T-cell (primary cell): ENCODE results near the gene CDKN2C. TPM values are rescaled to one million over a fixed set of nuclear protein-coding genes. Genes with fewer than 3 reads are reported as not detected.
"Not testable (repeated sequence)": the region's sequence is repeated elsewhere in the genome, so short reads cannot be mapped to it uniquely, and the experiment has no call there.

Experiments
- ATAC-seq, 4 experiments: fragments of 200-7000 bp in 3 of 4; fragments of 150-1000 bp in 1 of 4; cut with Tn5 transposase; replicated peaks in 1 of 4; 1 replicate in 3 of 4; 2 replicates in 1 of 4; pipeline ENCODE4 v1.10.0; 2021; ENCODE audit warnings: moderate library complexity in 3 of 4, mild to moderate bottlenecking in 2 of 4, moderate number of reproducible peaks in 1 of 4
- CTCF ChIA-PET, 2 donors: fragments of 300-600 bp; sonication (Branson Sonifier 250); formaldehyde crosslinking; loops; one replicate each; lab custom pipeline; 2022; ENCODE audit warnings: antibody characterized with exemption in 2 of 2; lab: Charles Lee
- POLR2A ChIA-PET, 2 donors: fragments of 300-600 bp; sonication (Branson Sonifier 250); formaldehyde crosslinking; loops; one replicate each; lab custom pipeline; 2022; ENCODE audit warnings: antibody characterized with exemption in 2 of 2; lab: Charles Lee
- DNase-seq, 35 experiments: peaks; one replicate each; pipeline versions ENCODE4 v3.0.0 to v3.0.0-alpha.2; 2013 to 2023
- H3K27ac ChIP-seq: one replicate; pipeline ENCODE4 v1.5.1; 2013; ENCODE audit warnings: low read length
- H3K27me3 ChIP-seq, 2 experiments: replicated peaks in 1 of 2; 1 replicate in 1 of 2; 2 replicates in 1 of 2; pipeline versions ENCODE4 v1.6.1 to v1.7.0; 2013; ENCODE audit warnings: low read length in 1 of 2, mixed read lengths in 1 of 2; ENCODE audit not compliant: control insufficient read depth in 2 of 2, insufficient read depth in 2 of 2; ENCODE audit errors: extremely low read depth in 1 of 2
- H3K36me3 ChIP-seq, 2 donors: 1 replicate in 1 of 2; 2 replicates in 1 of 2; pipeline versions ENCODE4 v1.6.1 to v1.7.0; 2013; ENCODE audit warnings: low read length in 1 of 2; ENCODE audit not compliant: control insufficient read depth in 2 of 2, insufficient read depth in 1 of 2; ENCODE audit errors: extremely low read depth in 1 of 2
- H3K4me1 ChIP-seq, 2 experiments: 1 replicate in 1 of 2; 2 replicates in 1 of 2; pipeline versions ENCODE4 v1.6.1 to v1.7.0; 2013; ENCODE audit warnings: low read length in 2 of 2, mixed read lengths in 1 of 2; ENCODE audit not compliant: insufficient read depth in 2 of 2, control insufficient read depth in 1 of 2; ENCODE audit errors: extremely low read depth in 1 of 2
- H3K4me3 ChIP-seq, 2 donors: 1 replicate in 1 of 2; 2 replicates in 1 of 2; pipeline versions ENCODE4 v1.5.1 to v1.7.0; 2013; ENCODE audit warnings: mild to moderate bottlenecking in 2 of 2, low read length in 1 of 2, moderate library complexity in 1 of 2; ENCODE audit not compliant: control insufficient read depth in 1 of 2; ENCODE audit errors: extremely low read depth in 1 of 2
- H3K9me3 ChIP-seq: 2 replicates; pipeline ENCODE4 v1.7.0; 2013
- H3K27ac Mint-ChIP-seq, 2 donors: one replicate each; pipeline ENCODE4 v1.8.0; 2020 to 2021; ENCODE audit warnings: mild to moderate bottlenecking in 2 of 2, mixed read lengths in 2 of 2
- H3K27me3 Mint-ChIP-seq, 2 donors: one replicate each; pipeline ENCODE4 v1.8.0; 2021 to 2022; ENCODE audit warnings: mixed read lengths in 2 of 2
- H3K36me3 Mint-ChIP-seq: one replicate; pipeline ENCODE4 v1.8.0; 2021; ENCODE audit warnings: mixed read lengths
- H3K4me1 Mint-ChIP-seq, 3 donors: one replicate each; pipeline ENCODE4 v1.8.0; 2020 to 2022; ENCODE audit warnings: mixed read lengths in 3 of 3, mild to moderate bottlenecking in 1 of 3
- H3K4me3 Mint-ChIP-seq, 3 donors: one replicate each; pipeline ENCODE4 v1.8.0; 2020 to 2022; ENCODE audit warnings: mild to moderate bottlenecking in 3 of 3, mixed read lengths in 3 of 3, moderate library complexity in 3 of 3
- H3K9me3 Mint-ChIP-seq, 3 donors: one replicate each; pipeline ENCODE4 v1.8.0; 2020 to 2022; ENCODE audit warnings: mixed read lengths in 3 of 3
- WGBS: methylation state at CpG from one replicate; pipeline ENCODE4 v1.1.5; 2013; ENCODE audit warnings: missing lambda C conversion rate; ENCODE audit not compliant: insufficient coverage; 5-methylcytosine and 5-hydroxymethylcytosine counted together
- total RNA-seq, 35 experiments: library from RNA in 6 of 35; stranded (reverse) in 6 of 35; fragments of 120-200 nt in 1 of 35; gene quantifications; one replicate each; pipeline versions ENCODE4 v1.2.1 to v1.2.4 and lab custom pipeline; 2013 to 2026

Gene CDKN2C
- total RNA-seq, 5 donors from 2014 or later (not counting 1 experiment from before 2014, with no cell fraction given) = 3.2 to 7.1 (median 5.0) TPM

GRCh38 chr1:50930193-50930592 lies 39.9 kb upstream of the CDKN2C start:
- Histone ChIP-seq H3K27me3 (no peaks in the 10 kb centered on the region), H3K4me1 (peaks cover 0 to 3% of the 10 kb centered on the region in 2 experiments), H3K9me3 (no peaks in the 10 kb centered on the region), H3K27ac (no peak overlapping the region), H3K4me3 (no peak overlapping the region), H3K36me3 (peaks cover 0 to 2% of the 10 kb centered on the region in 2 donors)
- no peaks in the 10 kb centered on the region for H3K27me3 Mint-ChIP-seq
- CTCF ChIA-PET = interaction anchor here (0.6 to 3.5 kb wide), 18 partner anchors 8 to 893 kb away, joined by 3 to 62 read pairs (median 4); partner anchors contain the start of genes CDKN2C (in 1 of the 2) and FAF1 (in 1 of the 2)
- ATAC-seq = no peak
- H3K4me1 Mint-ChIP-seq = peaks cover 34 to 42% (median 41%) of the 10 kb centered on the region in 3 donors
- no peaks in the 10 kb centered on the region for H3K9me3 Mint-ChIP-seq
- POLR2A ChIA-PET = interaction anchor here in 1 of 2 donors (0.6 kb wide), 1 partner anchor 427 kb away, joined by 4 read pairs; no protein-coding TSS in a partner anchor
- H3K36me3 Mint-ChIP-seq = peaks cover 17% of the 10 kb centered on the region
- no peak overlapping the region for H3K4me3 Mint-ChIP-seq
- no peak for DNase-seq
- no peak overlapping the region for H3K27ac Mint-ChIP-seq

DNA sequence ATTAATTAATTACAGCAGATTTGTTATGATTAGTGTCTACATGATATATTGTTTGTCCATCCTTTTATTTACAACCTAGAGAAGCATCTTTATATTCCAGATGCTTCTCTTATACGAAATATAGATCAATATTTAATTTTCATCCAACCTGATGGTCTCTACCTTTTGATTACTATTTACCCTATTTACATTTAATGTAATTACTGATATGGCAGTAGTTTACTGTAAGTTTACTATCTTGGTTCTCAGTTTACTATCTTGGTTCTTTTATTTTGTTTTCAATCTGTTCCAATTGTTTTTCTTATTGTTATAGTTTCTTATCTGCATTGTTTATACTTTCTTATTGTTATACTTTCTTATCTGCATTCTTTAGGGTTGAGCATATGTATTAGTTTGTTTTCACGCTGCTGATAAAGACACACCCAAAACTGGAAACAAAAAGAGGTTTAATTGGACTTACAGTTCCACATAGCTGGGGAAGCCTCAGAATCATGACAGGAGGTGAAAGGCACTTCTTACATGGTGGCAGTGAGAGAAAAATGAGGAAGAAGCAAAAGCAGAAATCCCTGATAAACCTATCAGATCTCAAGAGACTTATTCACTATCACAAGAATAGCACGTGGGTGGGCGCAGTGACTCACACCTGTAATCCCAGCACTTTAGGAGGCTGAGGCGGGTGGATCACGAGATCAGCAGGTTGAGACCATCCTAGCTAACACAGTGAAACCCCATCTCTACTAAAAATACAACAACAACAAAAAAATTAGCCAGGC lies 38.9 kb upstream of the CDKN2C start:
- ATAC-seq (no peak), DNase-seq (no peak)
- H3K9me3 ChIP-seq = no peaks in the 10 kb centered on the region
- Mint-ChIP-seq H3K4me1 (peaks cover 34 to 41% (median 41%) of the 10 kb centered on the region in 3 donors), H3K4me3 (no peak overlapping the region), H3K27me3 (no peaks in the 10 kb centered on the region), H3K36me3 (peaks cover 14% of the 10 kb centered on the region), H3K27ac (no peak overlapping the region), H3K9me3 (no peaks in the 10 kb centered on the region)
- POLR2A ChIA-PET = no interaction called here
- 85% methylated on average over 3 of the region's 6 CpGs for WGBS
- H3K4me3 ChIP-seq = no peak overlapping the region
- peaks cover 0 to 3% of the 10 kb centered on the region in 2 experiments for H3K4me1 ChIP-seq
- H3K27me3 ChIP-seq = no peaks in the 10 kb centered on the region
- H3K36me3 ChIP-seq = peaks cover 0 to 2% of the 10 kb centered on the region in 2 donors
- no peak overlapping the region for H3K27ac ChIP-seq
- CTCF ChIA-PET = interaction anchor here in 1 of 2 donors (1.1 to 3.5 kb wide), 3 partner anchors 28 to 259 kb away, joined by 3 to 62 read pairs (median 8); no protein-coding TSS in a partner anchor

- H3K27ac Mint-ChIP-seq = peak overlapping the region in 1 of 2 donors; percentile 1
- not testable (repeated sequence) for ATAC-seq
Measured at GRCh38 chr1:50932043-50932442, 38.0 kb upstream of the CDKN2C start.

DNA sequence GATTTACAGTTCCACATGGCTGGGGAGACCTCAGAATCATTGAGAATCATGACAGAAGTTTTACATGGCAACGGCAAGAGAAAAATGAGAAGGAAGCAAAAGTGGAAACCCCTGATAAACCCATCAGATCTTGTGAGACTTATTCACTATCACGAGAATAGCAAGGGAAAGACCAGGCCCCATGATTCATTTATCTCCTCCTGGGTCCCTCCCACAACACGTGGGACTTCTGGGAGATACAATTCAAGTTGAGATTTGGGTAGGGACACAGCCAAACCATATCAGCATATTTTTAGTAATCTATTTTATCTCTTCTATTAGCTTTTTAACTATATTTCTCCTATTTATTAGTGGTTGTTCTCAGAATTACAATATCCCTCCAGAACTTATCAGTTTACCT lies 36.3 kb upstream of the CDKN2C start:
- H3K27me3 ChIP-seq, H3K4me1 ChIP-seq, H3K27ac ChIP-seq, H3K9me3 ChIP-seq, H3K36me3 Mint-ChIP-seq, ATAC-seq, H3K4me3 ChIP-seq, H3K9me3 Mint-ChIP-seq, H3K27me3 Mint-ChIP-seq, POLR2A ChIA-PET, H3K36me3 ChIP-seq, H3K4me3 Mint-ChIP-seq, DNase-seq, CTCF ChIA-PET: not testable (repeated sequence)
- WGBS = no CpG with 5 or more reads among the region's 3 CpGs
- H3K4me1 Mint-ChIP-seq = peaks cover 53 to 60% (median 55%) of the 10 kb centered on the region in 3 donors
- H3K27ac Mint-ChIP-seq = peak overlapping the region in 1 of 2 donors; percentile 25

More at GRCh38 chr1:50932043-50932442, 38.0 kb upstream of the CDKN2C start:
- H3K27me3 Mint-ChIP-seq, H3K4me3 ChIP-seq, H3K4me1 ChIP-seq, H3K27ac ChIP-seq, H3K4me3 Mint-ChIP-seq, DNase-seq, H3K9me3 Mint-ChIP-seq, POLR2A ChIA-PET, H3K27me3 ChIP-seq, H3K9me3 ChIP-seq, H3K36me3 ChIP-seq: not testable (repeated sequence)
- WGBS = 98% methylated on average over 4 of the region's 4 CpGs
- CTCF ChIA-PET = interaction anchor here (0.6 to 1.1 kb wide), 2 partner anchors 257 to 264 kb away, joined by 3 to 4 read pairs; no protein-coding TSS in a partner anchor
- Mint-ChIP-seq H3K4me1 (peaks cover 41 to 48% (median 43%) of the 10 kb centered on the region in 3 donors), H3K36me3 (peaks cover 10% of the 10 kb centered on the region)

GRCh38 chr1:50934838-50935237 lies 35.2 kb upstream of the CDKN2C start:
- Mint-ChIP-seq H3K27me3 (no peaks in the 10 kb centered on the region), H3K4me3 (no peak overlapping the region), H3K27ac (peak overlapping the region in 1 of 2 donors; percentile 41), H3K9me3 (no peaks in the 10 kb centered on the region), H3K36me3 (peaks cover 6% of the 10 kb centered on the region), H3K4me1 (peaks cover 57 to 65% (median 62%) of the 10 kb centered on the region in 3 donors)
- peaks cover 0 to 4% of the 10 kb centered on the region in 2 experiments for H3K4me1 ChIP-seq
- no peaks in the 10 kb centered on the region for H3K27me3 ChIP-seq
- no peak for DNase-seq
- no peak overlapping the region for H3K27ac ChIP-seq
- ChIA-PET CTCF (no interaction called here), POLR2A (no interaction called here)
- H3K36me3 ChIP-seq = no peaks in the 10 kb centered on the region
- H3K9me3 ChIP-seq = no peaks in the 10 kb centered on the region
- ATAC-seq = no peak
- no peak overlapping the region for H3K4me3 ChIP-seq

- H3K9me3 ChIP-seq, DNase-seq, H3K36me3 Mint-ChIP-seq, H3K27ac ChIP-seq, H3K36me3 ChIP-seq, H3K27me3 Mint-ChIP-seq, H3K9me3 Mint-ChIP-seq, H3K4me3 Mint-ChIP-seq, H3K4me1 ChIP-seq, POLR2A ChIA-PET, ATAC-seq, H3K4me3 ChIP-seq, H3K27ac Mint-ChIP-seq, H3K27me3 ChIP-seq: not testable (repeated sequence)
- CTCF ChIA-PET = interaction anchor here in 1 of 2 donors (1.1 to 1.4 kb wide), 2 partner anchors 10 to 254 kb away, joined by 4 to 5 read pairs; no protein-coding TSS in a partner anchor
- no CpG with 5 or more reads among the region's 2 CpGs for WGBS
- H3K4me1 Mint-ChIP-seq = peaks cover 54 to 65% (median 60%) of the 10 kb centered on the region in 3 donors
Measured at GRCh38 chr1:50935276-50935675, 34.8 kb upstream of the CDKN2C start.
